ENCODE measurements around the gene RNF146. TPM values are rescaled to one million over a fixed set of nuclear protein-coding genes. Genes with fewer than 3 reads are reported as not detected.

The RNF146 gene
- total and polyA plus RNA-seq, 2 experiments from 2014 or later: 24.2 to 43.7 TPM

DNA sequence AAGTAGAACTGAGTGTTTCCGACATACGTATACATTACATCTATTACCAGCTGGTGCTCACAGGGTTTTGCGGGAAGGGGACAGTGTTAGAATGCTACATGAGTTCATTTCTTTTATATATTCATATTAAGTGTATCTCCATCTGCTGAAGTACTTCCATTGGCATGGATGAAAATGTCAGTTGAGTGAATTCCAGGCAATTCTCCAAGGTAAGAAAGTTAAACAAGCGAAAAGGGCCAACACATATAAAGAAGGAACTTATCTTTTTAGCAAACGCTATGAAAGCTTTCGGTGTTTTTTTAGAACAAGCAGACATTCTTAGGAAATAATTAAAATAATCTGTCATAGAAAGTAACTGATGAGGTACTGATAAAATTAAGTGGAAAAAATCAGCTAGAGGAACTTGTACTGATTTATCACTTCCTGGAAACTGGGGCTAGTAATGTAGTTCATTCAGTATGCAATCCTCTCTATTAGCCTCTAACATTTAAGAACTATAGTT, 34.6 kb downstream of the RNF146 start:
- H3K9me2 ChIP-seq (ENCODE audit: insufficient read depth): no peaks in the 10 kb centered on the region
- H3K27ac ChIP-seq (ENCODE audit: low read depth): no peak overlapping the region
- Mint-ChIP-seq H3K9me3 (peaks cover 9% of the 10 kb centered on the region; the same call in 2 of the 3 replicates), H3K4me3 (no peak overlapping the region), H3K27me3 (ENCODE audit: insufficient read depth, low read depth, poor library complexity) (no peaks in the 10 kb centered on the region), H3K4me1 (peaks cover 7% of the 10 kb centered on the region; the same call in 2 of the 3 replicates), H3K36me3 (ENCODE audit: low read depth) (peaks cover 30% of the 10 kb centered on the region), H3K27ac (no peak overlapping the region; the same call in 1 of the 2 replicates)
- no peaks in the 10 kb centered on the region for H3K36me3 ChIP-seq (ENCODE audit: insufficient read depth)
- H3F3A ChIP-seq (replicated peaks; ENCODE audit: low read depth): no peaks in the 10 kb centered on the region
- no peaks in the 10 kb centered on the region; the same call in 1 of the 2 replicates for H3K4me1 ChIP-seq (ENCODE audit: insufficient read depth)
- H3K27me3 ChIP-seq (ENCODE audit: insufficient read depth): no peaks in the 10 kb centered on the region
- no peak overlapping the region for H3K4me3 ChIP-seq
- no peak overlapping the region for H3K4me2 ChIP-seq
- TF ChIP-seq, protein P1, sequence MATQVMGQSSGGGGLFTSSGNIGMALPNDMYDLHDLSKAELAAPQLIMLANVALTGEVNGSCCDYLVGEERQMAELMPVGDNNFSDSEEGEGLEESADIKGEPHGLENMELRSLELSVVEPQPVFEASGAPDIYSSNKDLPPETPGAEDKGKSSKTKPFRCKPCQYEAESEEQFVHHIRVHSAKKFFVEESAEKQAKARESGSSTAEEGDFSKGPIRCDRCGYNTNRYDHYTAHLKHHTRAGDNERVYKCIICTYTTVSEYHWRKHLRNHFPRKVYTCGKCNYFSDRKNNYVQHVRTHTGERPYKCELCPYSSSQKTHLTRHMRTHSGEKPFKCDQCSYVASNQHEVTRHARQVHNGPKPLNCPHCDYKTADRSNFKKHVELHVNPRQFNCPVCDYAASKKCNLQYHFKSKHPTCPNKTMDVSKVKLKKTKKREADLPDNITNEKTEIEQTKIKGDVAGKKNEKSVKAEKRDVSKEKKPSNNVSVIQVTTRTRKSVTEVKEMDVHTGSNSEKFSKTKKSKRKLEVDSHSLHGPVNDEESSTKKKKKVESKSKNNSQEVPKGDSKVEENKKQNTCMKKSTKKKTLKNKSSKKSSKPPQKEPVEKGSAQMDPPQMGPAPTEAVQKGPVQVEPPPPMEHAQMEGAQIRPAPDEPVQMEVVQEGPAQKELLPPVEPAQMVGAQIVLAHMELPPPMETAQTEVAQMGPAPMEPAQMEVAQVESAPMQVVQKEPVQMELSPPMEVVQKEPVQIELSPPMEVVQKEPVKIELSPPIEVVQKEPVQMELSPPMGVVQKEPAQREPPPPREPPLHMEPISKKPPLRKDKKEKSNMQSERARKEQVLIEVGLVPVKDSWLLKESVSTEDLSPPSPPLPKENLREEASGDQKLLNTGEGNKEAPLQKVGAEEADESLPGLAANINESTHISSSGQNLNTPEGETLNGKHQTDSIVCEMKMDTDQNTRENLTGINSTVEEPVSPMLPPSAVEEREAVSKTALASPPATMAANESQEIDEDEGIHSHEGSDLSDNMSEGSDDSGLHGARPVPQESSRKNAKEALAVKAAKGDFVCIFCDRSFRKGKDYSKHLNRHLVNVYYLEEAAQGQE (IDR thresholded peaks at IDR 0.05; ENCODE audit: unreplicated experiment): no peak
- TF ChIP-seq NANOG (IDR thresholded peaks at IDR 0.05; ENCODE audit: borderline replicate concordance): no peak
- no peak for TF ChIP-seq ZNF114 (CRISPR knock-in tag; IDR thresholded peaks at IDR 0.05)
- TF ChIP-seq, protein P2, sequence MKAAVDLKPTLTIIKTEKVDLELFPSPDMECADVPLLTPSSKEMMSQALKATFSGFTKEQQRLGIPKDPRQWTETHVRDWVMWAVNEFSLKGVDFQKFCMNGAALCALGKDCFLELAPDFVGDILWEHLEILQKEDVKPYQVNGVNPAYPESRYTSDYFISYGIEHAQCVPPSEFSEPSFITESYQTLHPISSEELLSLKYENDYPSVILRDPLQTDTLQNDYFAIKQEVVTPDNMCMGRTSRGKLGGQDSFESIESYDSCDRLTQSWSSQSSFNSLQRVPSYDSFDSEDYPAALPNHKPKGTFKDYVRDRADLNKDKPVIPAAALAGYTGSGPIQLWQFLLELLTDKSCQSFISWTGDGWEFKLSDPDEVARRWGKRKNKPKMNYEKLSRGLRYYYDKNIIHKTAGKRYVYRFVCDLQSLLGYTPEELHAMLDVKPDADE (IDR thresholded peaks at IDR 0.05): no peak
- no peak for TF ChIP-seq EZH2phosphoT487 (IDR thresholded peaks at IDR 0.05; ENCODE audit: unreplicated experiment)
- TF ChIP-seq EZH2 (IDR thresholded peaks at IDR 0.05; ENCODE audit: low read depth, unreplicated experiment): no peak
- no peak for TF ChIP-seq ZNF331 (CRISPR knock-in tag; IDR thresholded peaks at IDR 0.05; ENCODE audit: low read depth)
- TF ChIP-seq CREB1 (CRISPR knock-in tag; IDR thresholded peaks at IDR 0.05; ENCODE audit: low read depth): no peak
- TF ChIP-seq, protein P3, sequence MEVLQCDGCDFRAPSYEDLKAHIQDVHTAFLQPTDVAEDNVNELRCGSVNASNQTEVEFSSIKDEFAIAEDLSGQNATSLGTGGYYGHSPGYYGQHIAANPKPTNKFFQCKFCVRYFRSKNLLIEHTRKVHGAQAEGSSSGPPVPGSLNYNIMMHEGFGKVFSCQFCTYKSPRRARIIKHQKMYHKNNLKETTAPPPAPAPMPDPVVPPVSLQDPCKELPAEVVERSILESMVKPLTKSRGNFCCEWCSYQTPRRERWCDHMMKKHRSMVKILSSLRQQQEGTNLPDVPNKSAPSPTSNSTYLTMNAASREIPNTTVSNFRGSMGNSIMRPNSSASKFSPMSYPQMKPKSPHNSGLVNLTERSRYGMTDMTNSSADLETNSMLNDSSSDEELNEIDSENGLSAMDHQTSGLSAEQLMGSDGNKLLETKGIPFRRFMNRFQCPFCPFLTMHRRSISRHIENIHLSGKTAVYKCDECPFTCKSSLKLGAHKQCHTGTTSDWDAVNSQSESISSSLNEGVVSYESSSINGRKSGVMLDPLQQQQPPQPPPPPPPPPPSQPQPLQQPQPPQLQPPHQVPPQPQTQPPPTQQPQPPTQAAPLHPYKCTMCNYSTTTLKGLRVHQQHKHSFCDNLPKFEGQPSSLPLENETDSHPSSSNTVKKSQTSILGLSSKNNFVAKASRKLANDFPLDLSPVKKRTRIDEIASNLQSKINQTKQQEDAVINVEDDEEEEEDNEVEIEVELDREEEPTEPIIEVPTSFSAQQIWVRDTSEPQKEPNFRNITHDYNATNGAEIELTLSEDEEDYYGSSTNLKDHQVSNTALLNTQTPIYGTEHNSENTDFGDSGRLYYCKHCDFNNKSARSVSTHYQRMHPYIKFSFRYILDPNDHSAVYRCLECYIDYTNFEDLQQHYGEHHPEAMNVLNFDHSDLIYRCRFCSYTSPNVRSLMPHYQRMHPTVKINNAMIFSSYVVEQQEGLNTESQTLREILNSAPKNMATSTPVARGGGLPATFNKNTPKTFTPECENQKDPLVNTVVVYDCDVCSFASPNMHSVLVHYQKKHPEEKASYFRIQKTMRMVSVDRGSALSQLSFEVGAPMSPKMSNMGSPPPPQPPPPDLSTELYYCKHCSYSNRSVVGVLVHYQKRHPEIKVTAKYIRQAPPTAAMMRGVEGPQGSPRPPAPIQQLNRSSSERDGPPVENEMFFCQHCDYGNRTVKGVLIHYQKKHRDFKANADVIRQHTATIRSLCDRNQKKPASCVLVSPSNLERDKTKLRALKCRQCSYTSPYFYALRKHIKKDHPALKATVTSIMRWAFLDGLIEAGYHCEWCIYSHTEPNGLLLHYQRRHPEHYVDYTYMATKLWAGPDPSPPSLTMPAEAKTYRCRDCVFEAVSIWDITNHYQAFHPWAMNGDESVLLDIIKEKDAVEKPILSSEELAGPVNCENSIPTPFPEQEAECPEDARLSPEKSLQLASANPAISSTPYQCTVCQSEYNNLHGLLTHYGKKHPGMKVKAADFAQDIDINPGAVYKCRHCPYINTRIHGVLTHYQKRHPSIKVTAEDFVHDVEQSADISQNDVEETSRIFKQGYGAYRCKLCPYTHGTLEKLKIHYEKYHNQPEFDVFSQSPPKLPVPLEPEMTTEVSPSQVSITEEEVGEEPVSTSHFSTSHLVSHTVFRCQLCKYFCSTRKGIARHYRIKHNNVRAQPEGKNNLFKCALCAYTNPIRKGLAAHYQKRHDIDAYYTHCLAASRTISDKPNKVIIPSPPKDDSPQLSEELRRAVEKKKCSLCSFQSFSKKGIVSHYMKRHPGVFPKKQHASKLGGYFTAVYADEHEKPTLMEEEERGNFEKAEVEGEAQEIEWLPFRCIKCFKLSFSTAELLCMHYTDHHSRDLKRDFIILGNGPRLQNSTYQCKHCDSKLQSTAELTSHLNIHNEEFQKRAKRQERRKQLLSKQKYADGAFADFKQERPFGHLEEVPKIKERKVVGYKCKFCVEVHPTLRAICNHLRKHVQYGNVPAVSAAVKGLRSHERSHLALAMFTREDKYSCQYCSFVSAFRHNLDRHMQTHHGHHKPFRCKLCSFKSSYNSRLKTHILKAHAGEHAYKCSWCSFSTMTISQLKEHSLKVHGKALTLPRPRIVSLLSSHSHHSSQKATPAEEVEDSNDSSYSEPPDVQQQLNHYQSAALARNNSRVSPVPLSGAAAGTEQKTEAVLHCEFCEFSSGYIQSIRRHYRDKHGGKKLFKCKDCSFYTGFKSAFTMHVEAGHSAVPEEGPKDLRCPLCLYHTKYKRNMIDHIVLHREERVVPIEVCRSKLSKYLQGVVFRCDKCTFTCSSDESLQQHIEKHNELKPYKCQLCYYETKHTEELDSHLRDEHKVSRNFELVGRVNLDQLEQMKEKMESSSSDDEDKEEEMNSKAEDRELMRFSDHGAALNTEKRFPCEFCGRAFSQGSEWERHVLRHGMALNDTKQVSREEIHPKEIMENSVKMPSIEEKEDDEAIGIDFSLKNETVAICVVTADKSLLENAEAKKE (CRISPR knock-in tag; IDR thresholded peaks at IDR 0.05): no peak
- no peak for TF ChIP-seq JUNB (IDR thresholded peaks at IDR 0.05; ENCODE audit: unreplicated experiment)
- no peak for TF ChIP-seq STAT1 (IDR thresholded peaks at IDR 0.05; ENCODE audit: unreplicated experiment)
- TF ChIP-seq POLR2AphosphoS5 (IDR thresholded peaks at IDR 0.05; ENCODE audit: low read depth): no peak
- TF ChIP-seq, protein P4, sequence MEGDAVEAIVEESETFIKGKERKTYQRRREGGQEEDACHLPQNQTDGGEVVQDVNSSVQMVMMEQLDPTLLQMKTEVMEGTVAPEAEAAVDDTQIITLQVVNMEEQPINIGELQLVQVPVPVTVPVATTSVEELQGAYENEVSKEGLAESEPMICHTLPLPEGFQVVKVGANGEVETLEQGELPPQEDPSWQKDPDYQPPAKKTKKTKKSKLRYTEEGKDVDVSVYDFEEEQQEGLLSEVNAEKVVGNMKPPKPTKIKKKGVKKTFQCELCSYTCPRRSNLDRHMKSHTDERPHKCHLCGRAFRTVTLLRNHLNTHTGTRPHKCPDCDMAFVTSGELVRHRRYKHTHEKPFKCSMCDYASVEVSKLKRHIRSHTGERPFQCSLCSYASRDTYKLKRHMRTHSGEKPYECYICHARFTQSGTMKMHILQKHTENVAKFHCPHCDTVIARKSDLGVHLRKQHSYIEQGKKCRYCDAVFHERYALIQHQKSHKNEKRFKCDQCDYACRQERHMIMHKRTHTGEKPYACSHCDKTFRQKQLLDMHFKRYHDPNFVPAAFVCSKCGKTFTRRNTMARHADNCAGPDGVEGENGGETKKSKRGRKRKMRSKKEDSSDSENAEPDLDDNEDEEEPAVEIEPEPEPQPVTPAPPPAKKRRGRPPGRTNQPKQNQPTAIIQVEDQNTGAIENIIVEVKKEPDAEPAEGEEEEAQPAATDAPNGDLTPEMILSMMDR (conservative IDR thresholded peaks at IDR 0.05; ENCODE audit: low read depth in 2 of 2): no peak
- H3K79me2 ChIP-seq (replicated peaks; ENCODE audit: insufficient read depth): peaks cover 33% of the 10 kb centered on the region
- ATAC-seq (no peak), DNase-seq (ENCODE audit: low spot score) (no peak)
- no peak overlapping the region for H2AFZ ChIP-seq
- H4K20me1 ChIP-seq (replicated peaks; ENCODE audit: insufficient read depth): no peaks in the 10 kb centered on the region
